ENCODE results near the gene LIN54. TPM values are rescaled to one million over a fixed set of nuclear protein-coding genes. Genes with fewer than 3 reads are reported as not detected.
"Not testable (repeated sequence)": the region's sequence is repeated elsewhere in the genome, so short reads cannot be mapped to it uniquely, and the experiment has no call there.

The LIN54 gene
- total and polyA plus RNA-seq, 2 of the 13 experiments (the other 11 are each of a cell fraction or from before 2014, with no cell fraction given) = 25.2 to 32.9 TPM

GRCh38 chr4:83043801-83044407 is 33.3 kb upstream of the LIN54 start:
- POLR2A ChIA-PET = no interaction called here
- Histone ChIP-seq H3K4me1 (ENCODE audit: insufficient read depth, low read length) (peaks cover 4% of the 10 kb centered on the region; the same call in 1 of the 2 replicates), H3K79me2 (ENCODE audit: insufficient read depth, low read length) (peaks cover 31% of the 10 kb centered on the region), H3K9me3 (ENCODE audit: low read length) (no peaks in the 10 kb centered on the region), H4K20me1 (ENCODE audit: insufficient read depth, low read length) (no peaks in the 10 kb centered on the region), H2AFZ (ENCODE audit: low read length) (no peak overlapping the region), H3K27me3 (ENCODE audit: control insufficient read depth in 1 of 2, insufficient read depth in 2 of 2, low read length in 2 of 2) (no peaks in the 10 kb centered on the region; a peak in 1 of 5 replicates), H3K36me3 (replicated peaks in 1 of 2; ENCODE audit: control insufficient read depth in 1 of 2, insufficient read depth in 2 of 2, low read length in 2 of 2) (0 out of 5 replicates have a peak, but pooled peaks cover 0 to 4% of the 10 kb centered on the region in 2 experiments), H3K4me3 (replicated peaks in 1 of 3; ENCODE audit: insufficient read depth in 1 of 3, low read depth in 2 of 3, low read length in 3 of 3) (no peak overlapping the region), H3K9ac (ENCODE audit: insufficient read depth, low read depth, low read length) (no peak overlapping the region), H3K27ac (ENCODE audit: extremely low read length, insufficient read depth, low read length) (no peak overlapping the region), H3K4me2 (ENCODE audit: low read depth, low read length) (no peak overlapping the region)
- CTCF ChIA-PET (ENCODE audit: low intra/inter-chr PET ratio, low total read pairs) = no interaction called here
- FAIRE-seq (no peak), DNase-seq (ENCODE audit: low spot score) (no peak), ATAC-seq (no peak)
- in situ Hi-C loops (cut with HindIII; ENCODE audit: extremely low pct_ligation_motif_present, low pct_unique_long_range_greater_than_20kb) = no loop called here
- TF ChIP-seq NKX3-1 (CRISPR knock-in tag; IDR thresholded peaks at IDR 0.05) (no peak), TCF7L2 (IDR thresholded peaks at IDR 0.05; ENCODE audit: low read depth, low read length) (no peak), SETDB1 (CRISPR knock-in tag; IDR thresholded peaks at IDR 0.05; ENCODE audit: borderline replicate concordance) (no peak), FOXJ3 (CRISPR knock-in tag; IDR thresholded peaks at IDR 0.05; ENCODE audit: borderline replicate concordance) (no peak)
- no TSS peak for BruUV-seq (replicated peaks)
- intact Hi-C loops (cut with micrococcal nuclease; ENCODE audit: unreplicated experiment) = no loop called here
- WGBS (ENCODE audit: low lambda C conversion rate) = 98% methylated on average over 14 of the region's 14 CpGs

- Histone ChIP-seq H3K4me1 (ENCODE audit: insufficient read depth, low read length) (peaks cover 12% of the 10 kb centered on the region), H3K79me2 (ENCODE audit: insufficient read depth, low read length) (peaks cover 37% of the 10 kb centered on the region)
- intact Hi-C loops (cut with micrococcal nuclease; ENCODE audit: unreplicated experiment); H3K36me3 ChIP-seq (replicated peaks in 1 of 2; ENCODE audit: control insufficient read depth in 1 of 2, insufficient read depth in 2 of 2, low read length in 2 of 2); in situ Hi-C loops (cut with HindIII; ENCODE audit: extremely low pct_ligation_motif_present, low pct_unique_long_range_greater_than_20kb); ATAC-seq; CTCF ChIA-PET (ENCODE audit: low intra/inter-chr PET ratio, low total read pairs); H3K9me3 ChIP-seq (ENCODE audit: low read length); DNase-seq (ENCODE audit: low spot score); H3K27me3 ChIP-seq (ENCODE audit: control insufficient read depth in 1 of 2, insufficient read depth in 2 of 2, low read length in 2 of 2); POLR2A ChIA-PET; FAIRE-seq; H3K4me2 ChIP-seq (ENCODE audit: low read depth, low read length); H4K20me1 ChIP-seq (ENCODE audit: insufficient read depth, low read length); H3K9ac ChIP-seq (ENCODE audit: insufficient read depth, low read depth, low read length); H3K4me3 ChIP-seq (replicated peaks in 1 of 3; ENCODE audit: insufficient read depth in 1 of 3, low read depth in 2 of 3, low read length in 3 of 3); H3K27ac ChIP-seq (ENCODE audit: extremely low read length, insufficient read depth, low read length); H2AFZ ChIP-seq (ENCODE audit: low read length); BruUV-seq (replicated peaks): not testable (repeated sequence)
- 100% methylated on average over 2 of the region's 2 CpGs for WGBS (ENCODE audit: low lambda C conversion rate)
- peak; percentile 21; the same call in 1 of the 2 replicates for TF ChIP-seq ZNF770 (CRISPR knock-in tag; IDR thresholded peaks at IDR 0.05)
Observed at GRCh38 chr4:83043157-83043556, 32.5 kb upstream of the LIN54 start.
